ENCODE results near the gene HHATL. TPM values are rescaled to one million over a fixed set of nuclear protein-coding genes. Genes with fewer than 3 reads are reported as not detected.

HHATL gene
- total RNA-seq, 1 experiment from 2014 or later = not detected

- DNase-seq (ENCODE audit: low read depth) = no peak
Measured at GRCh38 chr3:42666577-42666998, 36.0 kb downstream of the HHATL start.

GRCh38 chr3:42666022-42666421, 36.6 kb downstream of the HHATL start:
- no peak for DNase-seq (ENCODE audit: low read depth)

- no peak for DNase-seq (ENCODE audit: low read depth)
Measured at GRCh38 chr3:42665050-42665878, 37.3 kb downstream of the HHATL start.

- DNase-seq (ENCODE audit: low read depth) = no peak
Measured at GRCh38 chr3:42664438-42664803, 38.2 kb downstream of the HHATL start.

GRCh38 chr3:42663581-42664437, 38.8 kb downstream of the HHATL start:
- DNase-seq (ENCODE audit: low read depth) = no peak

- no peak for DNase-seq (ENCODE audit: low read depth)
Measured at GRCh38 chr3:42662813-42663535, 39.6 kb downstream of the HHATL start.

- DNase-seq (ENCODE audit: low read depth) = no peak
Measured at GRCh38 chr3:42662037-42662812, 40.4 kb downstream of the HHATL start.

- no peak for DNase-seq (ENCODE audit: low read depth)
Measured at GRCh38 chr3:42661593-42662022, 41.0 kb downstream of the HHATL start.

GRCh38 chr3:42660898-42661297, 41.7 kb downstream of the HHATL start:
- no peak for DNase-seq (ENCODE audit: low read depth)

GRCh38 chr3:42660131-42660715, 42.4 kb downstream of the HHATL start:
- no peak for DNase-seq (ENCODE audit: low read depth)

- DNase-seq (ENCODE audit: low read depth) = no peak
Measured at GRCh38 chr3:42659451-42660130, 43.0 kb downstream of the HHATL start.

GRCh38 chr3:42658771-42659390, 43.7 kb downstream of the HHATL start:
- DNase-seq (ENCODE audit: low read depth) = no peak

- DNase-seq (ENCODE audit: low read depth) = no peak
Measured at GRCh38 chr3:42658091-42658770, 44.4 kb downstream of the HHATL start.

- no peak for DNase-seq (ENCODE audit: low read depth)
Measured at GRCh38 chr3:42657675-42658074, 44.9 kb downstream of the HHATL start.

- no peak for DNase-seq (ENCODE audit: low read depth)
Measured at GRCh38 chr3:42656680-42657610, 45.7 kb downstream of the HHATL start.

GRCh38 chr3:42655980-42656679, 46.5 kb downstream of the HHATL start:
- DNase-seq (ENCODE audit: low read depth) = peak; percentile 42

- DNase-seq (ENCODE audit: low read depth) = no peak
Measured at GRCh38 chr3:42655331-42655888, 47.2 kb downstream of the HHATL start.

Measured in LHCN-M2 (cell line).